Measurements from ENCODE around the gene ANTXR1.

ANTXR1 gene

DNA sequence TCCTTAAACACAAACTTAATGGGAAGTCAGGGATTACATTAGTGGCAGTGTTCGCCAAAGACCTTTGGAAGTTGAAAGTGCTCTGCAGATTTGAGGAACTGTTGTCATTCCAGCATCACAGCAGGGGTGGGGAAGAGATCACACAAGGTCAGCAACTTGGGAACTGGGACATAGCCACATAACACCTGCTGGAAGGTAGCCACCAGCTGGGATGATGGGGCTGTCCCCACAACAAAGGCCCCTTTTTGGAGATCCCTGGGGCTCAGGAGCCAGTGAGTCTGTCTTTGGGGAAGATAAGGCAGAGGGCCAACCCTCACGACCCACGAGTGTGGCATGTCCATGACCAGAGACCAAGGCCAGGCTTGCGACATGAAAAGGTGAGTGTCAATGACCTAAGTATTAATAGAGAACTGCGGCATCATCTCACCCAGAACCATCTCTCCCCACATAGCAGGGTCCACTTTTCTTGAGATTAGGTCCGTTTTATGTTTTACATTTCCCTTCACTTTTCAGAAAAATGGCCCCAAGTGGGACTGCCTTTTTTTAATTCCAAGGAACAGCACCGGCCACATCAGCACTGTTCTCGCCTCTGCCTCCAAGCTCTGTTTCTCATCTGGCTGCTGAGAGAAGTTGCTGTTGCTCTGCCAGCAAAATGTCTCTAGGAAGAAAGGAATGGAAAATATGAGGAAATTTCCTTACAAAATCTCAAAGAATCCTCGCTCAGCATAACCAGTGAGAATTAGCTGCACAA, 267.1 kb downstream of the ANTXR1 start:
- no peak for TF ChIP-seq CTCF (IDR thresholded peaks at IDR 0.05; ENCODE audit: low read depth, low read length)
- peak in 1 of 2 donors; percentile 43 for DNase-seq (ENCODE audit: low read depth in 2 of 2)
- H3K4me3 ChIP-seq (replicated peaks in 1 of 2; ENCODE audit: low read depth in 2 of 2, low read length in 2 of 2): no peak overlapping the region

DNA sequence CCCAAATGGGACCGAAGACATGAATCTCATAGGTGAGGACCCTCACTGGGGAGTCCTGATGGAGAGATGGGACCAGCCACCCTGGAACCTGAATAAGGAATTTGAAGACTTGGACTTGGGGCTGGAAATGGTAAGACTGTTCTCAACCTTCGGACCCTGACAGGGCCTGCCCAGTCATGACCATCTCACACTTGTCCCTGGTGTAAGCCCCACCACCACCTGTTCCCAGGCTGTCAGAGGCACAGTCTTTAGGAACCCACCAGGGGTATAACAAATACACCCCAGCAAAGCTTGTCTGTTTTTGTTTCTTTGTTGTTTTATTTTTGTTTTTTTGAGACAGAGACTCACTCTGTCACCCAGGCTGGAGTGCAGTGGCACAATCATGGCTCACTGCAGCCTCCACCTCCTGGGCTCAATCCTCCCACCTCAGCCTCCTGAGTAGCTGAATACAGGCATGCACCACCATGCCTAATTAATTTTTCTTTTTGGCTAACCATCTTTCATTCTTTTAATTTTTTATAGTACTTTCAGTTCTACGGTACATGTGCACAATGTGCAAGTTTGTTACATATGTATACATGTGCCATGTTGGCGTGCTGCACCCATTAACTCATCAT, 267.9 kb downstream of the ANTXR1 start:
- no peak for DNase-seq (ENCODE audit: low read depth in 2 of 2)
- no peak overlapping the region for H3K4me3 ChIP-seq (replicated peaks in 1 of 2; ENCODE audit: low read depth in 2 of 2, low read length in 2 of 2)
- TF ChIP-seq CTCF (IDR thresholded peaks at IDR 0.05; ENCODE audit: low read depth, low read length): no peak

GRCh38 chr2:69285379-69285894, 272.5 kb downstream of the ANTXR1 start:
- no peak for TF ChIP-seq CTCF (IDR thresholded peaks at IDR 0.05; ENCODE audit: low read depth, low read length)
- DNase-seq (ENCODE audit: low read depth in 2 of 2): no peak
- no peak overlapping the region for H3K4me3 ChIP-seq (replicated peaks in 1 of 2; ENCODE audit: low read depth in 2 of 2, low read length in 2 of 2)

GRCh38 chr2:69287544-69287943, 274.6 kb downstream of the ANTXR1 start:
- H3K4me3 ChIP-seq (replicated peaks in 1 of 2; ENCODE audit: low read depth in 2 of 2, low read length in 2 of 2): no peak overlapping the region
- DNase-seq (ENCODE audit: low read depth in 2 of 2): no peak
- no peak for TF ChIP-seq CTCF (IDR thresholded peaks at IDR 0.05; ENCODE audit: low read depth, low read length)

DNA sequence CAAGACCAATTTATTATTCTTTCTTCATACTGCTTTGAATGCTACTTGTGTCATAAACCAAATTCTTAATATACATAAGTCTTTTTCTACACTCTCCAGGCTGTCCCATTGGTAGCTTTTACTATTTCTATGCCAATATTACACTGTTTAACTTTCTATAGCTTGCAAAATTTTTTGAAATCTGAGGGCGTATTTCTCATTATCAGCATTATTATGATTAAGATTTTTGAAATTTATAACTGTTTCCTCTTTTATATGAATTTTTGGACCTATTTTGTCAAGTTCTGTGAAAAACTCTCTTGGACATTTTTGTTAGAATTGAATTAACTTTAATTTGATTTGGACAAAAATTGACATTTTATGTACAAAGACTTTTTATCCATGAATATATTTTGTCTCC, 275.4 kb downstream of the ANTXR1 start:
- no peak for DNase-seq (ENCODE audit: low read depth in 2 of 2)
- TF ChIP-seq CTCF (IDR thresholded peaks at IDR 0.05; ENCODE audit: low read depth, low read length): no peak
- H3K4me3 ChIP-seq (replicated peaks in 1 of 2; ENCODE audit: low read depth in 2 of 2, low read length in 2 of 2): no peak overlapping the region

DNA sequence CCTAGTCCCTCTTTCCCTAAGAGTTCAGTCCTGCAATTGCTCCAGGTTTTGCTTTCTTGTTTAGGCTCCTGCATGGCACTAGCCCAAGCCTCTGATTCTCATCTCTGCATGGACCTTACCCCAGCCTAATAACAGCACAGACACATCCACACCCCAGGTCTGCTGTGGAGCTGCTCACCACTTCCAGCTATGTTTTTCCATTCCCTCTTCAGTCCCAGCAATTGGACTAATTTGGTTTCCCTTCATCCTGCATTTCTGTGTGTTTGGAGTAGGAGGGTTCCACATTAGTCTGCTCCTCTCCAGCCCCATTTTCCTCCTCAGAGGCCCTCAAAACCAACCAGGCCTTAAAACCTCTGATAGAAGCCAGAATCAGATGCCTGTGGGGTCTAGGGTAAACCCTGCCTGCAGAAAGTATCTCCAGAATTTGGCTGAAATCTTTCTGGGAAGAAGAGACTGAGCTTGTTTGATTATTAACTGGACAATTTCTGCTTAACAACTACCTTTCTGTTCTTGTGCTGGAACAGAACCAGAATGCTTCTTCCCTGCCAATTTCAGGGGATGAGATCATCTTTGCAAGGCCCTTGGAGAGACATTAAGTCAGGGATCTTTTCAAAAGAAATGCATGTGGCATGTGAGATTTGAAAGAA, 278.1 kb downstream of the ANTXR1 start:
- DNase-seq (ENCODE audit: low read depth in 2 of 2): peak; percentile 76 to 79
- TF ChIP-seq CTCF (IDR thresholded peaks at IDR 0.05; ENCODE audit: low read depth, low read length): no peak
- no peak overlapping the region for H3K4me3 ChIP-seq (replicated peaks in 1 of 2; ENCODE audit: low read depth in 2 of 2, low read length in 2 of 2)
